Measurements from ENCODE around the gene GAGE2A. TPM values are rescaled to one million over a fixed set of nuclear protein-coding genes. Genes with fewer than 3 reads are reported as not detected.

Gene GAGE2A, protein sequence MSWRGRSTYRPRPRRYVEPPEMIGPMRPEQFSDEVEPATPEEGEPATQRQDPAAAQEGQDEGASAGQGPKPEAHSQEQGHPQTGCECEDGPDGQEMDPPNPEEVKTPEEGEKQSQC
- total RNA-seq (ENCODE audit: low replicate concordance): not detected in 2 replicates

DNA sequence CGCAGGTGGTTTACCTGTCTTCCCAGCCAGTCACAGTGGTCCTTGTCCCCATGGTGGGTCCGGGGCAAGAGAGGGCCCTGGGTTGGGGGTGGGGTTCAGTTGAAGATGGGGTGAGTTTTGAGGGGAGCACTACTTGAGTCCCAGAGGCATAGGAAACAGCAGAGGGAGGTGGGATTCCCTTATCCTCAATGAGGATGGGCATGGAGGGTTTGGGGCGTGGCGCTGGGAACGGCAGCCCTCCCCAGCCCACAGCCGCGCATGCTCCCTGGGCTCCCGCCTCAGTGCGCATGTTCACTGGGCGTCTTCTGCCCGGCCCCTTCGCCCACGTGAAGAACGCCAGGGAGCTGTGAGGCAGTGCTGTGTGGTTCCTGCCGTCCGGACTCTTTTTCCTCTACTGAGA, at the start of gene GAGE2A:
TSS of gene GAGE2A (plus strand) at position 301 of the 400 bp plus-strand sequence. CDS start 1,155 bp downstream, outside the sequence.

DNA sequence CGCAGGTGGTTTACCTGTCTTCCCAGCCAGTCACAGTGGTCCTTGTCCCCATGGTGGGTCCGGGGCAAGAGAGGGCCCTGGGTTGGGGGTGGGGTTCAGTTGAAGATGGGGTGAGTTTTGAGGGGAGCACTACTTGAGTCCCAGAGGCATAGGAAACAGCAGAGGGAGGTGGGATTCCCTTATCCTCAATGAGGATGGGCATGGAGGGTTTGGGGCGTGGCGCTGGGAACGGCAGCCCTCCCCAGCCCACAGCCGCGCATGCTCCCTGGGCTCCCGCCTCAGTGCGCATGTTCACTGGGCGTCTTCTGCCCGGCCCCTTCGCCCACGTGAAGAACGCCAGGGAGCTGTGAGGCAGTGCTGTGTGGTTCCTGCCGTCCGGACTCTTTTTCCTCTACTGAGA, 47.9 kb upstream of the GAGE2A start, which contains the start of gene GAGE12D:
TSS of gene GAGE12D (plus strand) at position 301 of the 400 bp plus-strand sequence. CDS start 1,155 bp downstream, outside the sequence.

DNA sequence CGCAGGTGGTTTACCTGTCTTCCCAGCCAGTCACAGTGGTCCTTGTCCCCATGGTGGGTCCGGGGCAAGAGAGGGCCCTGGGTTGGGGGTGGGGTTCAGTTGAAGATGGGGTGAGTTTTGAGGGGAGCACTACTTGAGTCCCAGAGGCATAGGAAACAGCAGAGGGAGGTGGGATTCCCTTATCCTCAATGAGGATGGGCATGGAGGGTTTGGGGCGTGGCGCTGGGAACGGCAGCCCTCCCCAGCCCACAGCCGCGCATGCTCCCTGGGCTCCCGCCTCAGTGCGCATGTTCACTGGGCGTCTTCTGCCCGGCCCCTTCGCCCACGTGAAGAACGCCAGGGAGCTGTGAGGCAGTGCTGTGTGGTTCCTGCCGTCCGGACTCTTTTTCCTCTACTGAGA, 38.3 kb upstream of the GAGE2A start, which contains the start of gene GAGE12E:
TSS of gene GAGE12E (plus strand) at position 301 of the 400 bp plus-strand sequence. CDS start 1,155 bp downstream, outside the sequence.

DNA sequence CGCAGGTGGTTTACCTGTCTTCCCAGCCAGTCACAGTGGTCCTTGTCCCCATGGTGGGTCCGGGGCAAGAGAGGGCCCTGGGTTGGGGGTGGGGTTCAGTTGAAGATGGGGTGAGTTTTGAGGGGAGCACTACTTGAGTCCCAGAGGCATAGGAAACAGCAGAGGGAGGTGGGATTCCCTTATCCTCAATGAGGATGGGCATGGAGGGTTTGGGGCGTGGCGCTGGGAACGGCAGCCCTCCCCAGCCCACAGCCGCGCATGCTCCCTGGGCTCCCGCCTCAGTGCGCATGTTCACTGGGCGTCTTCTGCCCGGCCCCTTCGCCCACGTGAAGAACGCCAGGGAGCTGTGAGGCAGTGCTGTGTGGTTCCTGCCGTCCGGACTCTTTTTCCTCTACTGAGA, 28.8 kb upstream of the GAGE2A start, which contains the start of gene GAGE12F:
TSS of gene GAGE12F (plus strand) at position 301 of the 400 bp plus-strand sequence. CDS start 1,155 bp downstream, outside the sequence.

DNA sequence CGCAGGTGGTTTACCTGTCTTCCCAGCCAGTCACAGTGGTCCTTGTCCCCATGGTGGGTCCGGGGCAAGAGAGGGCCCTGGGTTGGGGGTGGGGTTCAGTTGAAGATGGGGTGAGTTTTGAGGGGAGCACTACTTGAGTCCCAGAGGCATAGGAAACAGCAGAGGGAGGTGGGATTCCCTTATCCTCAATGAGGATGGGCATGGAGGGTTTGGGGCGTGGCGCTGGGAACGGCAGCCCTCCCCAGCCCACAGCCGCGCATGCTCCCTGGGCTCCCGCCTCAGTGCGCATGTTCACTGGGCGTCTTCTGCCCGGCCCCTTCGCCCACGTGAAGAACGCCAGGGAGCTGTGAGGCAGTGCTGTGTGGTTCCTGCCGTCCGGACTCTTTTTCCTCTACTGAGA, 19.2 kb upstream of the GAGE2A start, which contains the start of gene GAGE12G:
TSS of gene GAGE12G (plus strand) at position 301 of the 400 bp plus-strand sequence. CDS start 1,155 bp downstream, outside the sequence.

DNA sequence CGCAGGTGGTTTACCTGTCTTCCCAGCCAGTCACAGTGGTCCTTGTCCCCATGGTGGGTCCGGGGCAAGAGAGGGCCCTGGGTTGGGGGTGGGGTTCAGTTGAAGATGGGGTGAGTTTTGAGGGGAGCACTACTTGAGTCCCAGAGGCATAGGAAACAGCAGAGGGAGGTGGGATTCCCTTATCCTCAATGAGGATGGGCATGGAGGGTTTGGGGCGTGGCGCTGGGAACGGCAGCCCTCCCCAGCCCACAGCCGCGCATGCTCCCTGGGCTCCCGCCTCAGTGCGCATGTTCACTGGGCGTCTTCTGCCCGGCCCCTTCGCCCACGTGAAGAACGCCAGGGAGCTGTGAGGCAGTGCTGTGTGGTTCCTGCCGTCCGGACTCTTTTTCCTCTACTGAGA, 9.6 kb upstream of the GAGE2A start, which contains the start of gene GAGE12H:
TSS of gene GAGE12H (plus strand) at position 301 of the 400 bp plus-strand sequence. CDS start 1,155 bp downstream, outside the sequence.

DNA sequence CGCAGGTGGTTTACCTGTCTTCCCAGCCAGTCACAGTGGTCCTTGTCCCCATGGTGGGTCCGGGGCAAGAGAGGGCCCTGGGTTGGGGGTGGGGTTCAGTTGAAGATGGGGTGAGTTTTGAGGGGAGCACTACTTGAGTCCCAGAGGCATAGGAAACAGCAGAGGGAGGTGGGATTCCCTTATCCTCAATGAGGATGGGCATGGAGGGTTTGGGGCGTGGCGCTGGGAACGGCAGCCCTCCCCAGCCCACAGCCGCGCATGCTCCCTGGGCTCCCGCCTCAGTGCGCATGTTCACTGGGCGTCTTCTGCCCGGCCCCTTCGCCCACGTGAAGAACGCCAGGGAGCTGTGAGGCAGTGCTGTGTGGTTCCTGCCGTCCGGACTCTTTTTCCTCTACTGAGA, 9.4 kb downstream of the GAGE2A start, which contains the start of gene GAGE1:
TSS of gene GAGE1 (plus strand) at position 301 of the 400 bp plus-strand sequence. CDS start 1,155 bp downstream, outside the sequence.

Other genes starting within 250 kb of the GAGE2A start
- gene GAGE12C, start 57.3 kb upstream of the GAGE2A start, total RNA-seq (ENCODE audit: low replicate concordance): not detected in 2 replicates
- gene GAGE12D, start 47.8 kb upstream of the GAGE2A start, total RNA-seq (ENCODE audit: low replicate concordance): not detected in 2 replicates
- gene GAGE12E, start 38.2 kb upstream of the GAGE2A start, total RNA-seq (ENCODE audit: low replicate concordance): not detected in 2 replicates
- not detected in 2 replicates for gene GAGE12F, start 28.7 kb upstream of the GAGE2A start, total RNA-seq (ENCODE audit: low replicate concordance)
- not detected in 2 replicates for gene GAGE12G, start 19.1 kb upstream of the GAGE2A start, total RNA-seq (ENCODE audit: low replicate concordance)
- not detected in 2 replicates for gene GAGE12H, start 9.5 kb upstream of the GAGE2A start, total RNA-seq (ENCODE audit: low replicate concordance)
- not detected in 2 replicates for gene GAGE1, start 9.5 kb downstream of the GAGE2A start, total RNA-seq (ENCODE audit: low replicate concordance)
- gene PAGE1, start 106.5 kb downstream of the GAGE2A start, total RNA-seq (ENCODE audit: low replicate concordance): not detected in 2 replicates
- gene PAGE4, start 239.8 kb downstream of the GAGE2A start, total RNA-seq (ENCODE audit: low replicate concordance): not detected in 2 replicates

Data from smooth muscle cell of the coronary artery (primary cell).